CD8-positive, alpha-beta memory T cell (primary cell): ENCODE measurements around the gene PTPRB. TPM values are rescaled to one million over a fixed set of nuclear protein-coding genes. Genes with fewer than 3 reads are reported as not detected.

Experiments used
- CTCF ChIA-PET: fragments of 350-600 bp; sonication (Branson Sonifier 250); formaldehyde crosslinking; loops from one replicate; lab custom pipeline; 2021; ENCODE audit warnings: antibody characterized with exemption; lab: Charles Lee
- POLR2A ChIA-PET: fragments of 350-600 bp; sonication (Branson Sonifier 250); formaldehyde crosslinking; loops from one replicate; lab custom pipeline; 2021; ENCODE audit warnings: antibody characterized with exemption; lab: Charles Lee
- DNase-seq, 5 donors: peaks; one replicate each; pipeline versions ENCODE4 v3.0.0 to v3.0.0-alpha.2; 2020 to 2022; ENCODE audit warnings: mixed read lengths in 1 of 5
- H3K27ac ChIP-seq: one replicate; pipeline ENCODE4 v1.7.0; 2013; ENCODE audit warnings: low read depth, mild to moderate bottlenecking, low read length, moderate library complexity
- H3K27me3 ChIP-seq: 2 replicates; pipeline ENCODE4 v1.7.0; 2013; ENCODE audit warnings: low read length, mild to moderate bottlenecking; ENCODE audit not compliant: insufficient read depth, poor library complexity, severe bottlenecking
- H3K36me3 ChIP-seq: 2 replicates; pipeline ENCODE4 v1.7.0; 2013; ENCODE audit warnings: mild to moderate bottlenecking, low read length, moderate library complexity; ENCODE audit not compliant: insufficient read depth
- H3K4me1 ChIP-seq: 2 replicates; pipeline ENCODE4 v1.7.0; 2013; ENCODE audit warnings: mild to moderate bottlenecking, low read length, moderate library complexity; ENCODE audit not compliant: insufficient read depth
- H3K4me3 ChIP-seq: 2 replicates; pipeline ENCODE4 v1.7.0; 2013; ENCODE audit warnings: mild to moderate bottlenecking, low read length
- H3K9me3 ChIP-seq: 2 replicates; pipeline ENCODE4 v1.7.0; 2013; ENCODE audit warnings: mild to moderate bottlenecking, low read length
- H3K27ac Mint-ChIP-seq, 8 donors: one replicate each; pipeline ENCODE4 v1.8.0; 2020 to 2021; ENCODE audit warnings: mixed read lengths in 8 of 8, mild to moderate bottlenecking in 6 of 8, inconsistent platforms in 3 of 8, moderate library complexity in 3 of 8
- H3K27me3 Mint-ChIP-seq, 2 donors: one replicate each; pipeline ENCODE4 v1.8.0; 2020 to 2021; ENCODE audit warnings: mixed read lengths in 2 of 2, mild to moderate bottlenecking in 1 of 2, moderate library complexity in 1 of 2
- H3K36me3 Mint-ChIP-seq, 3 donors: one replicate each; pipeline ENCODE4 v1.8.0; 2020 to 2021; ENCODE audit warnings: mixed read lengths in 3 of 3, inconsistent platforms in 1 of 3, mild to moderate bottlenecking in 1 of 3
- H3K4me1 Mint-ChIP-seq, 3 donors: one replicate each; pipeline ENCODE4 v1.8.0; 2020 to 2021; ENCODE audit warnings: mixed read lengths in 3 of 3, inconsistent platforms in 1 of 3, mild to moderate bottlenecking in 1 of 3
- H3K4me3 Mint-ChIP-seq, 7 donors: one replicate each; pipeline ENCODE4 v1.8.0; 2020 to 2021; ENCODE audit warnings: mixed read lengths in 7 of 7, mild to moderate bottlenecking in 6 of 7, moderate library complexity in 4 of 7, inconsistent platforms in 2 of 7
- H3K9me3 Mint-ChIP-seq, 5 donors: one replicate each; pipeline ENCODE4 v1.8.0; 2020 to 2022; ENCODE audit warnings: mixed read lengths in 5 of 5, mild to moderate bottlenecking in 3 of 5, moderate library complexity in 2 of 5, inconsistent platforms in 1 of 5
- polyA plus RNA-seq: library from polyadenylated mRNA; unstranded; fragments of 300-500 nt; fragmentation: Illumina TruSeq; gene quantifications from one replicate; pipeline ENCODE4 v1.2.3, GENCODE V29; 2021
- total RNA-seq, 2 experiments: library from RNA; stranded (reverse); gene quantifications; one replicate each; pipeline ENCODE4 v1.2.3, GENCODE V29; 2021

PTPRB gene
- total and polyA plus RNA-seq, 3 experiments from 2014 or later, result not detected

- CTCF ChIA-PET, result interaction anchor here (1.0 to 1.5 kb wide), 2 partner anchors 9 to 17 kb away, joined by 3 to 5 read pairs; no protein-coding TSS in a partner anchor
- Histone ChIP-seq H3K4me1 (no peaks in the 10 kb centered on the region), H3K4me3 (no peak overlapping the region), H3K36me3 (no peaks in the 10 kb centered on the region), H3K27ac (no peak overlapping the region), H3K9me3 (no peaks in the 10 kb centered on the region), H3K27me3 (no peaks in the 10 kb centered on the region)
- DNase-seq, result no peak
- Mint-ChIP-seq H3K36me3 (peaks cover 0 to 1% (median 0%) of the 10 kb centered on the region in 3 donors), H3K4me3 (no peak overlapping the region), H3K27ac (no peak overlapping the region), H3K9me3 (peaks cover 0 to 12% (median 6%) of the 10 kb centered on the region in 5 donors), H3K27me3 (peaks cover 7 to 14% of the 10 kb centered on the region in 2 donors), H3K4me1 (no peaks in the 10 kb centered on the region)
- POLR2A ChIA-PET, result no interaction called here
Observed at GRCh38 chr12:70581208-70581607, 56.0 kb downstream of the PTPRB start.

DNA sequence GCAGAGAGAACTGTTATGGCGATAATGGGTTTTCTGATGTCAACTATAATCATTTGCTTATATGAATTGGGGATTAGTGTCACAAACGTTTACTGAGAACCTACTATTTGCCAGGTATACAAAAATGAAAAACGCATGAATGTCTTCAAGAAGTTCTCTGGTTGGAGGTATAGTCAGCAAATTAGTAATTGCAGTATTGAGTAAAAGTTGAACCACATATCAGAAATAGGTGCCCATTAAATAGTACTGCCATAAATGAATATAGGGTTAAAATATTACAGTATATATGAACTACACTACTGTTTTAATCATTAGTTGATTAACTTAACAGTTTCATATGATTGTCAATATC is 60.0 kb downstream of the PTPRB start:
- Histone ChIP-seq H3K27ac (no peak overlapping the region), H3K4me3 (no peak overlapping the region), H3K4me1 (no peaks in the 10 kb centered on the region), H3K9me3 (no peaks in the 10 kb centered on the region), H3K27me3 (no peaks in the 10 kb centered on the region), H3K36me3 (no peaks in the 10 kb centered on the region)
- Mint-ChIP-seq H3K9me3 (no peaks in the 10 kb centered on the region), H3K4me1 (no peaks in the 10 kb centered on the region), H3K27ac (no peak overlapping the region), H3K27me3 (peaks cover 5 to 8% of the 10 kb centered on the region in 2 donors), H3K4me3 (no peak overlapping the region), H3K36me3 (no peaks in the 10 kb centered on the region)
- CTCF ChIA-PET, result interaction anchor here (0.9 to 1.9 kb wide), 12 partner anchors 14 to 700 kb away, joined by 3 to 15 read pairs (median 4); no protein-coding TSS in a partner anchor
- POLR2A ChIA-PET, result no interaction called here
- no peak for DNase-seq

- no peaks in the 10 kb centered on the region for H3K4me1 Mint-ChIP-seq
- peak in 2 of 5 donors; percentile 22 to 35 for DNase-seq
- POLR2A ChIA-PET, result no interaction called here
- CTCF ChIA-PET, result interaction anchor here (0.5 to 1.9 kb wide), 13 partner anchors 13 to 700 kb away, joined by 3 to 15 read pairs (median 4); no protein-coding TSS in a partner anchor
- Histone ChIP-seq H3K9me3 (no peaks in the 10 kb centered on the region), H3K27ac (no peak overlapping the region), H3K27me3 (no peaks in the 10 kb centered on the region), H3K4me3 (no peak overlapping the region), H3K36me3 (no peaks in the 10 kb centered on the region), H3K4me1 (no peaks in the 10 kb centered on the region)
- H3K4me3 Mint-ChIP-seq, result no peak overlapping the region
- peaks cover 5 to 9% of the 10 kb centered on the region in 2 donors for H3K27me3 Mint-ChIP-seq
- no peaks in the 10 kb centered on the region for H3K9me3 Mint-ChIP-seq
- H3K27ac Mint-ChIP-seq, result no peak overlapping the region
- no peaks in the 10 kb centered on the region for H3K36me3 Mint-ChIP-seq
Observed at GRCh38 chr12:70576341-70577282, 60.6 kb downstream of the PTPRB start.

DNA sequence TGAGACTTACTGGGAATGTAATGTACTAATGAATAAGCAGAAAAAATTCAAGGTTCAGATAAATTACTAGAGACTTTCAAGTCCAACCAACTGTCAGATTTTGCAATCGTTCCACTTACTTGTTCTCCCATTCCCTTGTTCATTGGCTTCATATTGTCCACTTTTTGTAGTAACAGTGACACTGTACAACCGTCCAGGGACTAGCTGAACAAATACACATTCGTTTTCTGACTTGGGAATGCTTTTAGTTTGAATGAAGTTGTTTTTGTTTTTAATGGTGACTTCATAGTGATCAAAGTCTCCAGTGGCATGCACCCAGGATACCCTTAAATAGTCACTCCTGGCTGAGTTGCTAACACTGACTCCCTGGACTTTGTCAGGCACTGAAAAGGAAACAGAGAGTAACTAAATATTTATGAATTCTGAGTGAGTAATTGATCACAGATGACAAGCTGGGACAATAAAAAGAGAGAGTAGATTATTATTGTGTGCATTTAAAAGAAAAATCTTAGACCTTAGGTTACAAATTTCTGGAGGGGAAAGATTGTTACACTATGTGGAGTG is 65.4 kb downstream of the PTPRB start:
- no peaks in the 10 kb centered on the region for H3K36me3 Mint-ChIP-seq
- peaks cover 3 to 5% of the 10 kb centered on the region in 2 donors for H3K27me3 Mint-ChIP-seq
- H3K4me3 Mint-ChIP-seq, result no peak overlapping the region
- Histone ChIP-seq H3K27ac (no peak overlapping the region), H3K4me1 (no peaks in the 10 kb centered on the region), H3K9me3 (no peaks in the 10 kb centered on the region), H3K36me3 (no peaks in the 10 kb centered on the region), H3K4me3 (no peak overlapping the region), H3K27me3 (no peaks in the 10 kb centered on the region)
- no peak for DNase-seq
- ChIA-PET CTCF (no interaction called here), POLR2A (no interaction called here)
- H3K4me1 Mint-ChIP-seq, result no peaks in the 10 kb centered on the region
- H3K27ac Mint-ChIP-seq, result no peak overlapping the region
- no peaks in the 10 kb centered on the region for H3K9me3 Mint-ChIP-seq

DNA sequence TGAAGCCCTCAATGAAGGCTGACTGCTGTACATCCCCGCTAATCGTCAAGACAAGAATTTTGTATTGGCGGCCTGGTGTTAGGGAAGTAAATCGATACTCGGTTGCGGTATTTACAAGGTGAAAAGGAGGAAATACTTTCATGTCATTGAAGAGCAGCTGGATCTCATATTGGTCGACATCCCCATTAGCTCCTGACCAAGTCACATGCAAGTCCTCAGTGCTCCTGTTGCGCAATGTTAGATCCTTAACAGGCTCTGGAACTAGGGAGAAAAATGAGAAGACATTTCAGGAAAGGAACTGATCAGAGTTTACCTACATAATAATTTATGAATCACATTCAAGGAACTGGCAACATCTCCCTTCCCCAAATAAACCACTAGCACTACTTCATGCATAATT is 66.2 kb downstream of the PTPRB start:
- no peaks in the 10 kb centered on the region for H3K9me3 ChIP-seq
- no peak overlapping the region for H3K4me3 Mint-ChIP-seq
- no peaks in the 10 kb centered on the region for H3K4me1 Mint-ChIP-seq
- no peak overlapping the region for H3K27ac Mint-ChIP-seq
- H3K36me3 Mint-ChIP-seq, result no peaks in the 10 kb centered on the region
- H3K4me3 ChIP-seq, result no peak overlapping the region
- DNase-seq, result no peak
- no peak overlapping the region for H3K27ac ChIP-seq
- H3K27me3 ChIP-seq, result no peaks in the 10 kb centered on the region
- no peaks in the 10 kb centered on the region for H3K9me3 Mint-ChIP-seq
- no peaks in the 10 kb centered on the region for H3K4me1 ChIP-seq
- ChIA-PET POLR2A (no interaction called here), CTCF (no interaction called here)
- H3K36me3 ChIP-seq, result no peaks in the 10 kb centered on the region
- H3K27me3 Mint-ChIP-seq, result peaks cover 3 to 5% of the 10 kb centered on the region in 2 donors

DNA sequence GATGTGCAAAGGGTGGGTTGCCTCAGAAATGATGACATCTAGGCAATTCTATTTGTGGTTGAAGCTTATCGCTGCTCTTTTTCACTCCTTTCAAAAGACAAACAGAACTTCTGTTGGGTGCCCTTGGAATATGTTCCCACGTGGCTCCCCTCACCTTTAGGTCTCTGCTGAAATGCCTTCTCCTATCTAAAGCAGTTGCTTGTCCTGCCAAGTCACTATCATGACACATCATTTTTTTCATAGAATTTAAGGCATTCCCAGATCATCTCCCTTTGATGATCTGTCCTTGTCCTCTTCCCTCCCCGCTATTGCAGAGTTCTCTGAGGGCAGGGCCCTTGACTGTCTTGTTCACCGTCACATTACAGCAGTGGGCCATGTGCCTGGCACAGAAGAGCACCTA is 75.7 kb downstream of the PTPRB start:
- CTCF ChIA-PET, result no interaction called here
- no peaks in the 10 kb centered on the region for H3K4me1 ChIP-seq
- DNase-seq, result no peak
- no peak overlapping the region for H3K4me3 ChIP-seq
- no peaks in the 10 kb centered on the region for H3K9me3 ChIP-seq
- peaks cover 1 to 9% of the 10 kb centered on the region in 2 donors for H3K27me3 Mint-ChIP-seq
- H3K27ac Mint-ChIP-seq, result no peak overlapping the region
- POLR2A ChIA-PET, result no interaction called here
- H3K4me1 Mint-ChIP-seq, result no peaks in the 10 kb centered on the region
- H3K36me3 Mint-ChIP-seq, result no peaks in the 10 kb centered on the region
- no peak overlapping the region for H3K4me3 Mint-ChIP-seq
- no peaks in the 10 kb centered on the region for H3K9me3 Mint-ChIP-seq
- no peaks in the 10 kb centered on the region for H3K36me3 ChIP-seq
- H3K27ac ChIP-seq, result no peak overlapping the region
- H3K27me3 ChIP-seq, result no peaks in the 10 kb centered on the region

DNA sequence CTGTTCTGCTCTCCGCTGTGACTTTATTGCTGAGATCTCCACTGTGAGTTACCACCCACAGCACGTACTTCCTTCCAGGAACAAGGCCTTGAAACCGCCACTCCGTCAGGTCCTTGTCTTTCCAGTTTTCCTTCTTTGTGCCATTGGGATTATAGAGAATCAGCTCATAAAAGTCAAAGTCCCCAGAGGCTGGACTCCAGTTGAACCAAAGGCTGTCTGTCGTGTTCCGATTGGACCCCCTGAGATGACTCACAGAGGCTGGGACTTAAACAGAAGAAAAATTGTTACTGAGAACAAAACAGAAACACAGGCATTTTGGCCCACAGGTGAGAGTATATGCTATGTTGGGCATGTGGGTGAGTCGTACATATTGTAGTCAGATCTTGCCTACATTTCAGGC is 76.6 kb downstream of the PTPRB start:
- CTCF ChIA-PET, result no interaction called here
- Mint-ChIP-seq H3K4me1 (no peaks in the 10 kb centered on the region), H3K27me3 (peaks cover 1 to 7% of the 10 kb centered on the region in 2 donors), H3K9me3 (no peaks in the 10 kb centered on the region), H3K4me3 (no peak overlapping the region), H3K36me3 (no peaks in the 10 kb centered on the region), H3K27ac (no peak overlapping the region)
- Histone ChIP-seq H3K4me1 (no peaks in the 10 kb centered on the region), H3K27ac (no peak overlapping the region), H3K27me3 (no peaks in the 10 kb centered on the region), H3K9me3 (no peaks in the 10 kb centered on the region), H3K36me3 (no peaks in the 10 kb centered on the region), H3K4me3 (no peak overlapping the region)
- DNase-seq, result no peak
- POLR2A ChIA-PET, result no interaction called here

DNA sequence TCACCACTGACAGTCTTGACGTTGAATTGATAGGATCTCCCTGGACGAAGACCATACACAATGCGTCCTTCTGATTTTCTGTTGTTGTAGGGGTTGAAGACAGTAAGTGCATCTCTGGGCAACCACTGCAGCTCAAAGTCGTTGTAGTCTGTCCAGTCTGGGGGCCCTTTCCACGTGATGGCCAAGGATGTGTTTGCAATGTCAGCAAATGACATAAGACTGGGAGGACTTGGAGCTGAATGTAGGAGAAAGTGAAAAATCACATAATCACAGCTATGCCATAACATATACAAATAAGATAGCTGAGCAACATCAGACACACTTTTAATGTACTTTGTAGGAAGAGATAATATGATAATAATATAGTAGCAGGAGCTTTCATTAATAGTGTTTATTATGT is 77.8 kb downstream of the PTPRB start:
- H3K36me3 Mint-ChIP-seq, result no peaks in the 10 kb centered on the region
- no peaks in the 10 kb centered on the region for H3K9me3 Mint-ChIP-seq
- no peaks in the 10 kb centered on the region for H3K36me3 ChIP-seq
- peaks cover 0 to 1% of the 10 kb centered on the region in 2 donors for H3K27me3 Mint-ChIP-seq
- H3K27ac ChIP-seq, result no peak overlapping the region
- H3K4me3 Mint-ChIP-seq, result no peak overlapping the region
- POLR2A ChIA-PET, result no interaction called here
- H3K27ac Mint-ChIP-seq, result no peak overlapping the region
- CTCF ChIA-PET, result no interaction called here
- no peaks in the 10 kb centered on the region for H3K27me3 ChIP-seq
- no peak overlapping the region for H3K4me3 ChIP-seq
- no peaks in the 10 kb centered on the region for H3K4me1 ChIP-seq
- no peaks in the 10 kb centered on the region for H3K4me1 Mint-ChIP-seq
- no peaks in the 10 kb centered on the region for H3K9me3 ChIP-seq
- DNase-seq, result no peak
